Thoracic aorta (tissue), 2 donors: ENCODE measurements around the gene SCN3A. TPM values are rescaled to one million over a fixed set of nuclear protein-coding genes. Genes with fewer than 3 reads are reported as not detected.

Source experiments
- ATAC-seq: fragments of 150-250 bp; one replicate; pipeline ENCODE4 v1.8.0; 2017; ENCODE audit warnings: low read depth; ENCODE audit not compliant: insufficient number of reproducible peaks, low FRiP score
- DNase-seq: peaks from one replicate; pipeline ENCODE4 v3.0.0-alpha.2; 2020; ENCODE audit warnings: low spot score
- H3K27ac ChIP-seq, 2 donors: fragments of 200-600 bp; sonication (generic); 1 replicate in 1 of 2; 2 replicates in 1 of 2; pipeline ENCODE4 v1.5.1; 2016; ENCODE audit warnings: mild to moderate bottlenecking in 2 of 2, moderate library complexity in 2 of 2
- H3K27me3 ChIP-seq: fragments of 200-600 bp; sonication (generic); replicated peaks from 2 replicates; pipeline ENCODE4 v1.6.0; 2016; ENCODE audit warnings: mild to moderate bottlenecking; ENCODE audit not compliant: insufficient read depth
- H3K36me3 ChIP-seq: fragments of 200-600 bp; sonication (generic); one replicate; pipeline ENCODE4 v1.5.1; 2016
- H3K4me1 ChIP-seq, 2 donors: fragments of 200-600 bp; sonication (generic); 1 replicate in 1 of 2; 2 replicates in 1 of 2; pipeline versions ENCODE4 v1.5.1 to v1.6.0; 2016; ENCODE audit warnings: low read depth in 2 of 2, mild to moderate bottlenecking in 1 of 2; ENCODE audit not compliant: control insufficient read depth in 1 of 2
- H3K4me3 ChIP-seq: fragments of 200-600 bp; sonication (generic); 2 replicates; pipeline ENCODE4 v1.5.1; 2016; ENCODE audit warnings: mild to moderate bottlenecking
- H3K9me3 ChIP-seq: fragments of 200-600 bp; sonication (generic); 2 replicates; pipeline ENCODE4 v1.5.1; 2016
- CTCF ChIP-seq: fragments of 200-600 bp; sonication (generic); IDR thresholded peaks from one replicate; pipeline ENCODE4 v1.5.1; 2019; ENCODE audit warnings: antibody characterized with exemption
- total RNA-seq, 2 donors: library from RNA; depleted of rRNA; stranded (reverse); fragments of >200 nt; gene quantifications; one replicate each; pipeline versions ENCODE4 v1.1.0 to v1.2.3, GENCODE V29; 2016

SCN3A gene
- total RNA-seq, 2 donors from 2014 or later, result 6.0 to 8.3 TPM

DNA sequence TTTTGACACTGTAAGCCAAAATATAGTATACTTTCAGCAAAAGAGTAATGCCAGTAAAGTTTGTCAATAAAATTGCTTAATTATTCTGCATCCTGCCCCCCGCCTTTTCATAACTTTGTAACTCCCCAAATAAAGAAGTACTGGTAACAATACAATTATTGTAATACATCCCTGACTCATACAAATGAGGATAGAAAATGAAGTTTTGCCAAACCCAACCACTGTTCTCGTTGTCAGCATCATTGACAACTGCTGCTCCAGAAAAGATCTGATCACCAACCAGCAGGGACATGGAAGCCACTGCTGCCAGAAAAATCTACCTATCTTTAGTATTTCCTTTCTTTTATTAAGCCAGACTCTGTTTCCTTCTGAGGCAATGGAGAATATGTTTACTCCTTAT lies 27.1 kb downstream of the SCN3A start:
- no peak for ATAC-seq
- no peak for TF ChIP-seq CTCF

DNA sequence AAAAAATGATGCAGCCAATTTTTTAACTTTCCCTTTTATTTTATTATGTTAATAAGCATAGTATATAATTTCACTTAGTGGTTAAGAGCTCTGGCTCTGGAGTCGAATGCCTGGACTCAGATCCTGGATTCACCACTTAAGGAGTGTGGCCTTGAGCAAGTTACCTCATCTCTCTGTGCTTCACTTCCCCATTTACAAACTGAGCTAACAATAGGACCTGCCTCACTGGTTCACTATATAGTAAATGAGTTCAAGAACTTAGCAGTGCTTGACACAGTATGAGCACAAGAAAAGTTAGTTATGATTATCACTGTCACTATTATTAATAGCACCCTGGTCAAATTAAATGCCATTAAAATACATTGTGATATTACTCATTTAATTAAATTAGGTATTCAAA lies 30.6 kb downstream of the SCN3A start:
- ATAC-seq (no peak), DNase-seq (no peak)
- no peak overlapping the region for H3K4me3 ChIP-seq
- no peak for TF ChIP-seq CTCF
- H3K9me3 ChIP-seq, result no peaks in the 10 kb centered on the region
- no peaks in the 10 kb centered on the region for H3K27me3 ChIP-seq
- H3K27ac ChIP-seq, result no peak overlapping the region
- no peaks in the 10 kb centered on the region for H3K36me3 ChIP-seq
- H3K4me1 ChIP-seq, result no peaks in the 10 kb centered on the region

More for the DNA sequence above, 27.1 kb downstream of the SCN3A start:
- no peak for DNase-seq
- no peak overlapping the region for H3K27ac ChIP-seq
- no peaks in the 10 kb centered on the region for H3K36me3 ChIP-seq
- no peaks in the 10 kb centered on the region for H3K9me3 ChIP-seq
- H3K27me3 ChIP-seq, result no peaks in the 10 kb centered on the region
- no peak overlapping the region for H3K4me3 ChIP-seq
- H3K4me1 ChIP-seq, result no peaks in the 10 kb centered on the region

DNA sequence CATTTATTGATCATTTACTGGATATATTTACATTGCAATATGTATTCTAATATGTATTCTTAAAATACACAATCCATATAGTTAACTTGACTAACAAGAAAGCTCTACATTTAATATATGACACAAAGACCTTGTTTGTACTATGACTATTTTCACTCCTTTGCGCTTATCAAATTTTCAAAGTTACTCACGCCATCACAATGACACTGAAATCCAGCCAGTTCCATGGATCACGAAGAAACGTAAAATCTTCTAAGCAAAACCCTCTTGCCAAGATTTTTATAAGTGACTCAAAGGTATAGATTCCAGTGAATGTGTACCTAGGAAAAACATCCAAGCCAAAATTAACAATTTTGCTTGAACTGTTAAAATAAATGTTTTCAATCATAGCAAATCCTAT lies 39.6 kb downstream of the SCN3A start:
- H3K27me3 ChIP-seq, result no peaks in the 10 kb centered on the region
- ATAC-seq (no peak), DNase-seq (no peak)
- H3K4me3 ChIP-seq, result no peak overlapping the region
- H3K9me3 ChIP-seq, result no peaks in the 10 kb centered on the region
- H3K36me3 ChIP-seq, result no peaks in the 10 kb centered on the region
- TF ChIP-seq CTCF, result no peak
- no peaks in the 10 kb centered on the region for H3K4me1 ChIP-seq
- no peak overlapping the region for H3K27ac ChIP-seq

- DNase-seq, result no peak
- H3K4me1 ChIP-seq, result no peaks in the 10 kb centered on the region
- TF ChIP-seq CTCF, result no peak
- no peak overlapping the region for H3K27ac ChIP-seq
- no peaks in the 10 kb centered on the region for H3K27me3 ChIP-seq
- ATAC-seq, result no peak
- no peaks in the 10 kb centered on the region for H3K36me3 ChIP-seq
- no peak overlapping the region for H3K4me3 ChIP-seq
- no peaks in the 10 kb centered on the region for H3K9me3 ChIP-seq
These were observed 40.1 kb downstream of the SCN3A start for GRCh38 chr2:165163761-165164160.

DNA sequence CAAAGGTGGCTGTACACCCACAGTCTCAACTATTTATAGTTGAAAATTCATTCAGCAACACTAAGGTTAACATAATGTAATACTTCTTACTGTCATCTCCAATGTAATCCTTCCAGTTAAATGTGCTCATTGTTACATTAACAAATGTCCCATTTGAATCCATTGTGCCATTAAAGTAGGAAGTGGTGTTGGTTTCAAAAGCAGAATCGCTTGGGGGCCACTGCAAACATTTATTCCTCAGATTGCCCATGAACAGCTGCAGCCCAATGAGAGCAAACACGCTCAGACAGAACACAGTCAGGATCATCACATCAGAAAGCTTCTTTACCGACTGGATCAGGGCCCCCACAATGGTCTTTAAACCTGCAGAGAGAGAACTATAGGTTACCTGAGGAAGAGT lies 41.4 kb downstream of the SCN3A start:
- H3K36me3 ChIP-seq, result no peaks in the 10 kb centered on the region
- no peak overlapping the region for H3K4me3 ChIP-seq
- DNase-seq (no peak), ATAC-seq (no peak)
- no peaks in the 10 kb centered on the region for H3K4me1 ChIP-seq
- H3K27ac ChIP-seq, result no peak overlapping the region
- H3K27me3 ChIP-seq, result no peaks in the 10 kb centered on the region
- no peaks in the 10 kb centered on the region for H3K9me3 ChIP-seq
- no peak for TF ChIP-seq CTCF
